ENCODE results near the gene PHLPP1. TPM values are rescaled to one million over a fixed set of nuclear protein-coding genes. Genes with fewer than 3 reads are reported as not detected.

Gene PHLPP1
- total and polyA plus RNA-seq, 9 of the 15 experiments (the other 6 are each of a cell fraction or from before 2014, with no cell fraction given) = 0.56 to 9.0 (median 4.5) TPM

GRCh38 chr18:62959481-62959880 is 244.1 kb downstream of the PHLPP1 start:
- Histone ChIP-seq H3K9ac (ENCODE audit: insufficient read depth in 1 of 2, low read depth in 2 of 2, low read length in 2 of 2) (no peak overlapping the region), H3K27me3 (ENCODE audit: control insufficient read depth in 2 of 2, insufficient read depth in 2 of 2, low read length in 2 of 2) (no peaks in the 10 kb centered on the region), H3K27ac (ENCODE audit: extremely low read depth, low read depth, low read length) (no peak overlapping the region), H3K36me3 (ENCODE audit: control insufficient read depth, insufficient read depth, low read length) (peaks cover 10% of the 10 kb centered on the region; the same call in 2 of the 3 replicates), H3K4me2 (ENCODE audit: insufficient read depth, low read length) (no peak overlapping the region), H3K4me3 (no peak overlapping the region), H3K79me2 (ENCODE audit: control insufficient read depth, insufficient read depth, low read length) (no peaks in the 10 kb centered on the region), H4K20me1 (replicated peaks; ENCODE audit: control insufficient read depth, insufficient read depth, low read length) (no peaks in the 10 kb centered on the region), H2AFZ (ENCODE audit: low read depth, low read length) (no peak overlapping the region), H3K9me1 (ENCODE audit: control insufficient read depth, insufficient read depth, low read length) (no peaks in the 10 kb centered on the region), H3K9me3 (replicated peaks; ENCODE audit: control insufficient read depth, insufficient read depth, low read depth, low read length) (no peaks in the 10 kb centered on the region), H3K4me1 (replicated peaks in 1 of 2; ENCODE audit: control insufficient read depth in 2 of 2, insufficient read depth in 2 of 2, low read length in 2 of 2) (no peaks in the 10 kb centered on the region)
- ChIA-PET CTCF (ENCODE audit: low intra/inter-chr PET ratio) (interaction anchor here (0.5 to 1.6 kb wide), 2 partner anchors 243 to 374 kb away, joined by 3 to 4 read pairs; no protein-coding TSS in a partner anchor), POLR2A (no interaction called here)
- no peak for ATAC-seq
- intact Hi-C loops (cut with micrococcal nuclease) (loop anchor here (2.0 kb wide), 1 partner anchor 321 kb away; no protein-coding TSS in a partner anchor), in situ Hi-C loops (cut with MboI) (loop anchor here (10.0 kb wide), 1 partner anchor 245 kb away; the partner anchor contains the start of gene PHLPP1)
- TF ChIP-seq TCF15 (CRISPR knock-in tag; IDR thresholded peaks at IDR 0.05) (no peak), RBM22 (IDR thresholded peaks at IDR 0.05; ENCODE audit: low read depth, low read length, poor library complexity, severe bottlenecking) (no peak), ZNF511 (CRISPR knock-in tag; IDR thresholded peaks at IDR 0.05) (no peak), ZNF444 (CRISPR knock-in tag; IDR thresholded peaks at IDR 0.05) (no peak), SREBF2 (CRISPR knock-in tag; IDR thresholded peaks at IDR 0.05) (no peak), IFI16 (CRISPR knock-in tag; IDR thresholded peaks at IDR 0.05) (no peak), SFPQ (IDR thresholded peaks at IDR 0.05; ENCODE audit: low read depth, low read length) (no peak), FOXP1 (CRISPR knock-in tag; IDR thresholded peaks at IDR 0.05) (no peak), KDM4B (IDR thresholded peaks at IDR 0.05; ENCODE audit: borderline replicate concordance in 2 of 2, low read depth in 1 of 2) (no peak), ARID2 (IDR thresholded peaks at IDR 0.05) (no peak), ZNF764 (CRISPR knock-in tag; IDR thresholded peaks at IDR 0.05; ENCODE audit: low read depth) (no peak), ZNF217 (CRISPR knock-in tag; IDR thresholded peaks at IDR 0.05) (no peak), DLX4 (CRISPR knock-in tag; IDR thresholded peaks at IDR 0.05) (no peak), RCOR1 (IDR thresholded peaks at IDR 0.05; ENCODE audit: borderline replicate concordance in 1 of 2, low read depth in 2 of 2, low read length in 2 of 2) (no peak)
- 97% methylated on average over 3 of the region's 3 CpGs for WGBS (ENCODE audit: insufficient coverage, low coverage, missing lambda C conversion rate)
- FAIRE-seq = no peak
- no TSS peak for BruUV-seq (replicated peaks)
- DNase-seq (ENCODE audit: extremely low read depth in 1 of 4, low spot score in 3 of 4) = no peak
